AG10803 (cell line): ENCODE data around the gene GPR82.
A peak's percentile ranks its signal among the peaks of the same experiment; 100 is the strongest.
"Not testable (repeated sequence)": the region's sequence is repeated elsewhere in the genome, so short reads cannot be mapped to it uniquely, and the experiment has no call there.

Source experiments
- DNase-seq: peaks from one replicate; pipeline ENCODE4 v3.0.0; 2010; ENCODE audit warnings: low read depth
- H3K4me3 ChIP-seq: 2 replicates; pipeline ENCODE4 v1.5.1; 2011; ENCODE audit warnings: mild to moderate bottlenecking, low read length, control low read depth
- CTCF ChIP-seq: conservative IDR thresholded peaks from 2 replicates; pipeline ENCODE4 v1.5.1; 2011; ENCODE audit warnings: mild to moderate bottlenecking, low read length, control low read depth, inconsistent platforms

GPR82 gene

GRCh38 chrX:41718481-41719235 is 5.3 kb upstream of the GPR82 start:
- no peak for DNase-seq
- H3K4me3 ChIP-seq, result no peak overlapping the region
- no peak for TF ChIP-seq CTCF

- not testable (repeated sequence) for DNase-seq
Observed at GRCh38 chrX:41719610-41720009, 4.4 kb upstream of the GPR82 start.

GRCh38 chrX:41720125-41720779 is 3.7 kb upstream of the GPR82 start:
- no peak overlapping the region for H3K4me3 ChIP-seq
- DNase-seq, result no peak
- no peak for TF ChIP-seq CTCF

More at GRCh38 chrX:41719610-41720009, 4.4 kb upstream of the GPR82 start:
- H3K4me3 ChIP-seq, result not testable (repeated sequence)

GRCh38 chrX:41721590-41721989 is 2.4 kb upstream of the GPR82 start:
- no peak for DNase-seq
- H3K4me3 ChIP-seq, result no peak overlapping the region
- no peak for TF ChIP-seq CTCF

- DNase-seq, result no peak
- no peak overlapping the region for H3K4me3 ChIP-seq
- no peak for TF ChIP-seq CTCF
Observed at GRCh38 chrX:41722214-41722613, 1.8 kb upstream of the GPR82 start.

- no peak overlapping the region for H3K4me3 ChIP-seq
- no peak for TF ChIP-seq CTCF
- peak; percentile 51 for DNase-seq
Observed at GRCh38 chrX:41722816-41723618, 964 bp upstream of the GPR82 start.

- H3K4me3 ChIP-seq, result no peak overlapping the region
- TF ChIP-seq CTCF, result no peak
- no peak for DNase-seq
Observed at GRCh38 chrX:41728125-41728524, 4.1 kb downstream of the GPR82 start.
